ENCODE measurements around the gene NCAM1.

DNA sequence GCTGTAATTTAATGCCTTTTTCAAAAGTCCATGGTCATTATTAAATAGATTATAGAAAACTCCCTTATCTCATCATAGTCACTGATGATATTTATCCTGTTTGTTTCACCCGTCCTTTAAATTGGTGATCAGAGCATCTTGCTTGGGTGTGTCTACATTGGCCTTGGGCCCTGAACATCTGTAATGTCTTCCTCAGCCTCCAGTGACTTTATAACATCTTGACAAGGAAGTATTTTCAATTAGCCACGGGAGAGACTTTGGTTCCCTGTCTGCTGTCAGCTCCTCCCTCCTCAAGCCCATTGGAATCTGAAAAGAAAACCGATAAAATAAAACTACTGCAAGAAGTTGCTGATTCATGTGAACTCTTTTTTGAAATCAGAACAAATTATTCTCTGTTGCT is 236.2 kb downstream of the NCAM1 start:
- TF ChIP-seq, protein P1, sequence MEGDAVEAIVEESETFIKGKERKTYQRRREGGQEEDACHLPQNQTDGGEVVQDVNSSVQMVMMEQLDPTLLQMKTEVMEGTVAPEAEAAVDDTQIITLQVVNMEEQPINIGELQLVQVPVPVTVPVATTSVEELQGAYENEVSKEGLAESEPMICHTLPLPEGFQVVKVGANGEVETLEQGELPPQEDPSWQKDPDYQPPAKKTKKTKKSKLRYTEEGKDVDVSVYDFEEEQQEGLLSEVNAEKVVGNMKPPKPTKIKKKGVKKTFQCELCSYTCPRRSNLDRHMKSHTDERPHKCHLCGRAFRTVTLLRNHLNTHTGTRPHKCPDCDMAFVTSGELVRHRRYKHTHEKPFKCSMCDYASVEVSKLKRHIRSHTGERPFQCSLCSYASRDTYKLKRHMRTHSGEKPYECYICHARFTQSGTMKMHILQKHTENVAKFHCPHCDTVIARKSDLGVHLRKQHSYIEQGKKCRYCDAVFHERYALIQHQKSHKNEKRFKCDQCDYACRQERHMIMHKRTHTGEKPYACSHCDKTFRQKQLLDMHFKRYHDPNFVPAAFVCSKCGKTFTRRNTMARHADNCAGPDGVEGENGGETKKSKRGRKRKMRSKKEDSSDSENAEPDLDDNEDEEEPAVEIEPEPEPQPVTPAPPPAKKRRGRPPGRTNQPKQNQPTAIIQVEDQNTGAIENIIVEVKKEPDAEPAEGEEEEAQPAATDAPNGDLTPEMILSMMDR (IDR thresholded peaks at IDR 0.05; ENCODE audit: extremely low read depth in 1 of 2, insufficient read depth in 1 of 2, low read depth in 1 of 2, low read length in 2 of 2) = no peak
- TF ChIP-seq EZH2 (IDR thresholded peaks at IDR 0.05; ENCODE audit: borderline replicate concordance, low read depth, low read length, severe bottlenecking) (no peak), POLR2AphosphoS5 (IDR thresholded peaks at IDR 0.05; ENCODE audit: insufficient read depth, low read depth, low read length) (no peak), JUN (IDR thresholded peaks at IDR 0.05; ENCODE audit: borderline replicate concordance, insufficient read depth, insufficient read length, low read depth) (no peak)

Data from endothelial cell of umbilical vein (primary cell).